Thyroid gland (tissue), 4 donors: ENCODE measurements around the gene AQP12B. TPM values are rescaled to one million over a fixed set of nuclear protein-coding genes. Genes with fewer than 3 reads are reported as not detected.

Experiments used
- DNase-seq, 2 donors: peaks; one replicate each; pipeline ENCODE4 v3.0.0-alpha.2; 2019
- H3K27ac ChIP-seq, 3 donors: fragments of 200-600 bp; sonication (generic); 1 replicate in 2 of 3; 2 replicates in 1 of 3; pipeline ENCODE4 v1.5.1; 2016 to 2019; ENCODE audit warnings: mild to moderate bottlenecking in 1 of 3, moderate library complexity in 1 of 3
- H3K27me3 ChIP-seq: fragments of 200-600 bp; sonication (generic); one replicate; pipeline ENCODE4 v1.5.1; 2019
- H3K36me3 ChIP-seq, 2 donors: fragments of 200-600 bp; sonication (generic); one replicate each; pipeline ENCODE4 v1.5.1; 2016 to 2019
- H3K4me1 ChIP-seq, 2 donors: fragments of 200-600 bp; sonication (generic); one replicate each; pipeline ENCODE4 v1.5.1; 2017 to 2019
- H3K4me3 ChIP-seq, 3 donors: fragments of 200-600 bp; sonication (generic); replicated peaks in 1 of 3; 1 replicate in 2 of 3; 2 replicates in 1 of 3; pipeline ENCODE4 v1.5.1; 2016; ENCODE audit warnings: mild to moderate bottlenecking in 1 of 3
- H3K9me3 ChIP-seq: fragments of 200-600 bp; sonication (generic); one replicate; pipeline ENCODE4 v1.5.1; 2017
- POLR2A ChIP-seq, 2 donors: fragments of 450-650 bp; IDR thresholded peaks; one replicate each; pipeline ENCODE4 v1.6.1; 2017; ENCODE audit warnings: antibody characterized with exemption in 2 of 2, mild to moderate bottlenecking in 2 of 2, moderate library complexity in 1 of 2
- WGBS, 2 donors: methylation state at CpG; one replicate each; pipeline ENCODE4 v1.1.5; 2017; 5-methylcytosine and 5-hydroxymethylcytosine counted together
- intact Hi-C: fragments of 100-400 bp; cut with DNase I; formaldehyde crosslinking; loops from one replicate; pipeline ENCODE4 v1.15.1; 2023
- total RNA-seq, 4 donors: library from RNA; depleted of rRNA; stranded (reverse); fragments of >200 nt; gene quantifications; one replicate each; pipeline ENCODE4 v1.2.3, GENCODE V29; 2016
- TF ChIP-seq, protein P1 (sequence below), 6 experiments: fragments of 200-600 bp in 3 of 6; fragments of 450-650 bp in 3 of 6; sonication (generic) in 3 of 6; IDR thresholded peaks; one replicate each; pipeline ENCODE4 v1.5.1; 2016 to 2019; ENCODE audit warnings: antibody characterized with exemption in 6 of 6, mild to moderate bottlenecking in 2 of 6, inconsistent platforms in 1 of 6, moderate library complexity in 1 of 6

Gene AQP12B
- total RNA-seq, 4 donors from 2014 or later: 0.13 TPM; not detected in 3

GRCh38 chr2:240688553-240688919 is 5.9 kb upstream of the AQP12B start:
- no peak for DNase-seq
- TF ChIP-seq, protein P1, sequence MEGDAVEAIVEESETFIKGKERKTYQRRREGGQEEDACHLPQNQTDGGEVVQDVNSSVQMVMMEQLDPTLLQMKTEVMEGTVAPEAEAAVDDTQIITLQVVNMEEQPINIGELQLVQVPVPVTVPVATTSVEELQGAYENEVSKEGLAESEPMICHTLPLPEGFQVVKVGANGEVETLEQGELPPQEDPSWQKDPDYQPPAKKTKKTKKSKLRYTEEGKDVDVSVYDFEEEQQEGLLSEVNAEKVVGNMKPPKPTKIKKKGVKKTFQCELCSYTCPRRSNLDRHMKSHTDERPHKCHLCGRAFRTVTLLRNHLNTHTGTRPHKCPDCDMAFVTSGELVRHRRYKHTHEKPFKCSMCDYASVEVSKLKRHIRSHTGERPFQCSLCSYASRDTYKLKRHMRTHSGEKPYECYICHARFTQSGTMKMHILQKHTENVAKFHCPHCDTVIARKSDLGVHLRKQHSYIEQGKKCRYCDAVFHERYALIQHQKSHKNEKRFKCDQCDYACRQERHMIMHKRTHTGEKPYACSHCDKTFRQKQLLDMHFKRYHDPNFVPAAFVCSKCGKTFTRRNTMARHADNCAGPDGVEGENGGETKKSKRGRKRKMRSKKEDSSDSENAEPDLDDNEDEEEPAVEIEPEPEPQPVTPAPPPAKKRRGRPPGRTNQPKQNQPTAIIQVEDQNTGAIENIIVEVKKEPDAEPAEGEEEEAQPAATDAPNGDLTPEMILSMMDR (IDR thresholded peaks at IDR 0.05): no peak
- no peak for TF ChIP-seq POLR2A (IDR thresholded peaks at IDR 0.05)

GRCh38 chr2:240687741-240688552 is 5.3 kb upstream of the AQP12B start:
- TF ChIP-seq, protein P1 (IDR thresholded peaks at IDR 0.05): no peak
- TF ChIP-seq POLR2A (IDR thresholded peaks at IDR 0.05): no peak
- intact Hi-C loops: no loop called here
- H3K4me3 ChIP-seq: no peak overlapping the region
- H3K4me1 ChIP-seq: peaks cover 8 to 15% of the 10 kb centered on the region in 2 donors
- H3K27ac ChIP-seq: no peak overlapping the region
- no peaks in the 10 kb centered on the region for H3K9me3 ChIP-seq
- 100% methylated on average over 3 of the region's 14 CpGs; no CpG with 5 or more reads in 1 of the 2 donors for WGBS, 2 donors
- DNase-seq: no peak
- H3K36me3 ChIP-seq: no peaks in the 10 kb centered on the region
- H3K27me3 ChIP-seq: no peaks in the 10 kb centered on the region

More at GRCh38 chr2:240688553-240688919, 5.9 kb upstream of the AQP12B start:
- WGBS, 2 donors: 80 to 98% methylated on average over 1 to 7 of the region's 9 CpGs
- Histone ChIP-seq H3K36me3 (no peaks in the 10 kb centered on the region), H3K4me3 (no peak overlapping the region), H3K27ac (no peak overlapping the region), H3K4me1 (peaks cover 8 to 15% of the 10 kb centered on the region in 2 donors), H3K27me3 (no peaks in the 10 kb centered on the region), H3K9me3 (no peaks in the 10 kb centered on the region)
- intact Hi-C loops: no loop called here

DNA sequence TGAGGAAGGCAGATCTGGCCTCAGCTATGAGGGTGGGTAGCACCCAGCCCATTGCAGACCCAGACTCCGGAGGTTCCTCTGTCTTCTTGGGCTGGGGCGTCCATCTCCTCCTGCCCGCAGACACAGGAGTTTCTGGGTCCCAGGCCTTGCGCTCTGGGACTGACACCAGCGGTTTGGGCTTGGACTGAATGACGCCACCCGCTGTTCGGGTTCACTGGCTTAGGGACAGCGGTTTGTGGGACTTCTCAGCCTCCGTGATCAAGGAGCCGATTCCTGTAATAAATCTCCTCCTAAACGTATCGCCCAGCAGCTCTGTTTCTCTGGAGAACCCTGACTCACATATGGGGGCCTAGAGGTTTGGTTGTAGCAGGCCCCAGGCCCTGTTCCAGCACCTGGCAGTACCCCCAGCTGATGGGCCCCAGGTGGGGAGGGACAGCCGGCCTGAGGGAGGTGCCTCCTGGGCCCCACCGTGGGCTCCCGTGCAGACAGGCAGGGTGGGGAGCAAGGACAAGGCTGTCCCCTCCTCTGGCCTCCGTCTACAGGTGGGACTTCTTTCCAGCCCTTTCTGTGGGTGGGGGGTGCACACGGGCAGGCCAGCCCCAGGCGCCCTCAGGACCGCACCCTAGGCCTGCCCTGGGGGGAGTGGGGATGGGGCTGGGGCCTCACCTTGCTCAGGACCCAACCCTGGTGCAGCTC is 4.5 kb upstream of the AQP12B start:
- no peak overlapping the region for H3K4me3 ChIP-seq
- no peaks in the 10 kb centered on the region for H3K27me3 ChIP-seq
- 70 to 99% methylated on average over 5 to 14 of the region's 20 CpGs for WGBS, 2 donors
- H3K9me3 ChIP-seq: no peaks in the 10 kb centered on the region
- peak in 1 of 2 donors; percentile 23 for DNase-seq
- no peak overlapping the region for H3K27ac ChIP-seq
- H3K36me3 ChIP-seq: no peaks in the 10 kb centered on the region
- peaks cover 8 to 15% of the 10 kb centered on the region in 2 donors for H3K4me1 ChIP-seq
- TF ChIP-seq POLR2A (IDR thresholded peaks at IDR 0.05): no peak
- TF ChIP-seq, protein P1 (IDR thresholded peaks at IDR 0.05): no peak
- intact Hi-C loops: no loop called here

DNA sequence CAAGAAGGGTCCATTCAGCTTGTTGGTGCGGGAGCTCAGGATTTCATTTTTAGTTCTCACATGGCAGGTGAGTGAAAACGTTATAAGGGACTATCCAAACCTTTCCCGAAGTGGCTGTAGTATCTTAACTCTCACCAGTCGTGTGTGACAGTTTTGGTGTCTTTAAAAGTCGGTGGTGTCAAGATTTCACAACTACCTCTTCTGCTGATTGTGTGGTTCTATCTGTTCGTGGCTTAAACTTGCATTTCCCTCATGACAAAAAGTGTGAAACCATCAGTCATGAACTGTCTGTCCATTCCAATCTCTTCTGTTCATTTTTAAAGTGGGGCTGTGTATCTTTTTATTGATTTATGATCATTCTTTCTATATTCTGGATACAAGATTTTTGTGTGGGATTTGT is 3.8 kb upstream of the AQP12B start:
- Histone ChIP-seq H3K4me1 (peaks cover 8 to 15% of the 10 kb centered on the region in 2 donors), H3K9me3 (no peaks in the 10 kb centered on the region), H3K36me3 (no peaks in the 10 kb centered on the region), H3K27ac (peak overlapping the region; percentile 34 to 54 (median 42)), H3K4me3 (no peak overlapping the region), H3K27me3 (no peaks in the 10 kb centered on the region)
- intact Hi-C loops: no loop called here
- WGBS, 2 donors: 29 to 37% methylated on average over 6 of the region's 6 CpGs
- TF ChIP-seq, protein P1 (IDR thresholded peaks at IDR 0.05): no peak
- no peak for TF ChIP-seq POLR2A (IDR thresholded peaks at IDR 0.05)
- no peak for DNase-seq
